HUES6 (cell line): ENCODE data around the gene TRIM14.
"Not testable (repeated sequence)": the region's sequence is repeated elsewhere in the genome, so short reads cannot be mapped to it uniquely, and the experiment has no call there.

Experiments used
- H3K27ac ChIP-seq: 2 replicates; pipeline ENCODE4 v1.7.0; 2013; ENCODE audit warnings: low read depth, mild to moderate bottlenecking, low read length, inconsistent platforms
- H3K27me3 ChIP-seq: 2 replicates; pipeline ENCODE4 v1.6.1; 2013; ENCODE audit warnings: low read length; ENCODE audit not compliant: control insufficient read depth, insufficient read depth
- H3K36me3 ChIP-seq: 2 replicates; pipeline ENCODE4 v1.6.1; 2013; ENCODE audit warnings: low read length; ENCODE audit not compliant: control insufficient read depth, insufficient read depth
- H3K4me1 ChIP-seq: 2 replicates; pipeline ENCODE4 v1.6.1; 2013; ENCODE audit warnings: low read length; ENCODE audit not compliant: control insufficient read depth, insufficient read depth
- H3K4me3 ChIP-seq: 2 replicates; pipeline ENCODE4 v1.5.1; 2013; ENCODE audit warnings: low read depth, low read length
- H3K9ac ChIP-seq: one replicate; pipeline ENCODE4 v1.6.1; 2013; ENCODE audit warnings: mild to moderate bottlenecking, low read length
- H3K9me3 ChIP-seq: 2 replicates; pipeline ENCODE4 v1.6.1; 2013; ENCODE audit warnings: low read depth, low read length; ENCODE audit not compliant: control insufficient read depth, insufficient read depth

Gene TRIM14

GRCh38 chr9:98094316-98094715, 24.7 kb downstream of the TRIM14 start:
- H3K27ac ChIP-seq = no peak overlapping the region
- H3K36me3 ChIP-seq = peaks cover 31% of the 10 kb centered on the region
- no peak overlapping the region for H3K9ac ChIP-seq

GRCh38 chr9:98092613-98092931, 26.4 kb downstream of the TRIM14 start:
- Histone ChIP-seq H3K27ac (no peak overlapping the region), H3K27me3 (no peaks in the 10 kb centered on the region), H3K9ac (no peak overlapping the region), H3K4me1 (peaks cover 27% of the 10 kb centered on the region), H3K9me3 (no peaks in the 10 kb centered on the region), H3K4me3 (no peak overlapping the region), H3K36me3 (peaks cover 28% of the 10 kb centered on the region)

More at GRCh38 chr9:98094316-98094715, 24.7 kb downstream of the TRIM14 start:
- Histone ChIP-seq H3K4me1 (peaks cover 26% of the 10 kb centered on the region), H3K27me3 (no peaks in the 10 kb centered on the region), H3K4me3 (no peak overlapping the region), H3K9me3 (no peaks in the 10 kb centered on the region)

- Histone ChIP-seq H3K9me3 (no peaks in the 10 kb centered on the region), H3K27me3 (no peaks in the 10 kb centered on the region), H3K4me1 (peaks cover 32% of the 10 kb centered on the region), H3K4me3 (peak overlapping the region; percentile 48), H3K27ac (peak overlapping the region; percentile 10; the same call in 1 of the 2 replicates), H3K9ac (no peak overlapping the region), H3K36me3 (peaks cover 22% of the 10 kb centered on the region)
Observed at GRCh38 chr9:98091735-98092612, 27.0 kb downstream of the TRIM14 start.

- Histone ChIP-seq H3K36me3 (peaks cover 17% of the 10 kb centered on the region), H3K4me1 (peaks cover 44% of the 10 kb centered on the region)
- H3K27me3 ChIP-seq, H3K4me3 ChIP-seq, H3K27ac ChIP-seq, H3K9me3 ChIP-seq, H3K9ac ChIP-seq: not testable (repeated sequence)
Observed at GRCh38 chr9:98090674-98091073, 28.3 kb downstream of the TRIM14 start.

GRCh38 chr9:98087420-98088354, 31.3 kb downstream of the TRIM14 start:
- Histone ChIP-seq H3K27me3 (no peaks in the 10 kb centered on the region), H3K4me3 (peak overlapping the region; percentile 40), H3K4me1 (peaks cover 44% of the 10 kb centered on the region), H3K9ac (no peak overlapping the region), H3K27ac (no peak overlapping the region), H3K36me3 (peaks cover 24% of the 10 kb centered on the region), H3K9me3 (no peaks in the 10 kb centered on the region)

DNA sequence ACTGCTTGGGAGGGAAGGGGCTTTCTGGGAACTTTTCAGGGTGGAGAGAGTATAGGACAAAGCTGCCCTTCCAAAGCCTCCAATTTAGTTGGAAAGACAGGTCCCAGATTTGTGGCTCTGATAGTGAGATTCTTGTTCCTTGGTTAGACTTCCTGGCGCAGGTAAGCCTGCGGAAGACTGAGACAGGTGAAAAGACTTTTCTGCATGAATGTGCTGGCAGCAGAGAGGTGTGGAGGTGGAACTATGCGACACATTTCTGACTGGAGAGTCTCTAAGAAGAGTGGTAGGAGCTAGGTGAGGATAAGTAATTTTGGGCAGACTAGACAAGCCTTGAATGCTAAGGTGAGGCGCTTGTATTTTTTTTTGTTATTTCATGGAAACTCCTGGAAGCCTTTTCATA, 32.6 kb downstream of the TRIM14 start:
- Histone ChIP-seq H3K27ac (no peak overlapping the region), H3K27me3 (no peaks in the 10 kb centered on the region), H3K4me3 (no peak overlapping the region), H3K36me3 (peaks cover 35% of the 10 kb centered on the region), H3K9ac (no peak overlapping the region), H3K4me1 (peaks cover 33% of the 10 kb centered on the region), H3K9me3 (no peaks in the 10 kb centered on the region)

DNA sequence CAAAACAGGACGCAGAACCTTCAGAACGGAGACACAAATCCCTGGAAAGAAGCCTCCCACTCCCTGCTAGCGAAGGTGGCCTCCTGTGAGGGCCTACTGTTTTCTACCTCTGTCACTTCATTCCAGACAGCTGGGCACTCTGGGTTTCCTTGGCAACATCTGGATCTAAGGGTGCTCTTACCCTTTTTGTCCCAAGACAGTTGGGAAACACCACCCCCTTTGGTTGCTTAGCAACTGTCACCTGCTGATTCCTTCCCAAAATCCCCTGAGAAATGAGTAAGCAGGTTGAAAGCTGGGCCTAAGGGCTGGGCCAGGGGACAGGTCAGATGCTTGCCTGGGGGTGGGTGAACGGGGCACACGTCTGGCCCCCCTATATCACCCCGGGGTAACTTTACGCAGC, 33.1 kb downstream of the TRIM14 start:
- H3K9ac ChIP-seq = no peak overlapping the region
- H3K4me3 ChIP-seq = no peak overlapping the region
- no peaks in the 10 kb centered on the region for H3K9me3 ChIP-seq
- peaks cover 29% of the 10 kb centered on the region for H3K4me1 ChIP-seq
- H3K36me3 ChIP-seq = peaks cover 41% of the 10 kb centered on the region
- H3K27ac ChIP-seq = no peak overlapping the region
- H3K27me3 ChIP-seq = no peaks in the 10 kb centered on the region

GRCh38 chr9:98085058-98085457, 34.0 kb downstream of the TRIM14 start:
- Histone ChIP-seq H3K36me3 (peaks cover 48% of the 10 kb centered on the region), H3K27me3 (no peaks in the 10 kb centered on the region), H3K9me3 (no peaks in the 10 kb centered on the region), H3K4me3 (no peak overlapping the region), H3K27ac (no peak overlapping the region), H3K4me1 (peaks cover 26% of the 10 kb centered on the region), H3K9ac (no peak overlapping the region)

GRCh38 chr9:98084396-98084795, 34.6 kb downstream of the TRIM14 start:
- peaks cover 52% of the 10 kb centered on the region for H3K36me3 ChIP-seq

DNA sequence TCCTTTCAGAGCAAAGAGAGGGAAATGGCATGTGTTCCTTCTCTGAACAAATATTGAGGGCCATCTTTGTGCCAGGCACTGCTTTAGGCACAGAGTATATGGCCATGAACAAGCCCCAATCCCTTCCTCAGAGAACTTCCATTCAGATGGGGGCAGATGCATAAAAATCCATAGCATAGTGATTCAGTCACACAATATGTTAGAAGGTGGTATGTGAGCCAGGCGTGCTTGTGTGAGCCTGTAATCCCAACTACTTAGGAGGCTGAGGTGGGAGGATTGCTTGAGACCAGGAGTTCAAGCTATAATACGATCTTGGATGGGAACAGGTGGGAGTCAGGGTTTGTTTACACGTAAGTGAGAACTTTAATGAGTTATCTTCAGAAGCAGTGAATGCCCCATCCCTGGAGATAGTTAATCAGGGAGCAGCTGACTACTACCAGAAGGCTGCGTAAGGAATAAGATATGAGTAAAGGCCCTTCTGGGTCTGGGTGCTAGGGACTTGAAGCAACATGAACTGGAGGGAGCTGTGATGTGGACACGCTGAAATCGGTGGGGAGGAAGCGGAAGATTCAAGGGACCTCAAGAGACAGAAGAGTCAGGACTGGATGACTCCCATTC, 35.3 kb downstream of the TRIM14 start:
- Histone ChIP-seq H3K9me3 (no peaks in the 10 kb centered on the region), H3K9ac (no peak overlapping the region), H3K36me3 (peaks cover 57% of the 10 kb centered on the region), H3K4me3 (no peak overlapping the region), H3K27ac (no peak overlapping the region), H3K4me1 (peaks cover 17% of the 10 kb centered on the region), H3K27me3 (no peaks in the 10 kb centered on the region)

More at GRCh38 chr9:98084396-98084795, 34.6 kb downstream of the TRIM14 start:
- Histone ChIP-seq H3K4me3 (no peak overlapping the region), H3K9ac (no peak overlapping the region), H3K9me3 (no peaks in the 10 kb centered on the region), H3K4me1 (peaks cover 19% of the 10 kb centered on the region), H3K27me3 (no peaks in the 10 kb centered on the region), H3K27ac (no peak overlapping the region)
